IPS DF 6.9 (cell line): ENCODE measurements around the gene KCNJ11.

ENCODE experiments used
- DNase-seq: peaks from one replicate; pipeline ENCODE4 v3.0.0-alpha.2; 2013; ENCODE audit warnings: low read depth, low spot score
- H3K27ac ChIP-seq: one replicate; pipeline ENCODE4 v1.5.1; 2013; ENCODE audit warnings: low read length, control low read depth
- H3K27me3 ChIP-seq: 2 replicates; pipeline ENCODE4 v1.6.1; 2013; ENCODE audit warnings: mild to moderate bottlenecking, low read length; ENCODE audit not compliant: control insufficient read depth, insufficient read depth
- H3K36me3 ChIP-seq: 2 replicates; pipeline ENCODE4 v1.6.1; 2013; ENCODE audit warnings: low read length; ENCODE audit not compliant: control insufficient read depth, insufficient read depth
- H3K4me1 ChIP-seq: 2 replicates; pipeline ENCODE4 v1.6.1; 2013; ENCODE audit warnings: low read length; ENCODE audit not compliant: control insufficient read depth, insufficient read depth
- H3K4me3 ChIP-seq: 2 replicates; pipeline ENCODE4 v1.5.1; 2013; ENCODE audit warnings: mild to moderate bottlenecking, low read length
- H3K9me3 ChIP-seq: 2 replicates; pipeline ENCODE4 v1.6.1; 2013; ENCODE audit warnings: low read length, inconsistent platforms; ENCODE audit not compliant: control insufficient read depth, insufficient read depth
- WGBS: extraction: QIAGEN DNeasy Blood & Tissue Kit; methylation state at CpG from one replicate; pipeline ENCODE4 v1.1.7; 2013; ENCODE audit warnings: mixed read lengths, missing lambda C conversion rate; ENCODE audit not compliant: insufficient read length, insufficient coverage; 5-methylcytosine and 5-hydroxymethylcytosine counted together

KCNJ11 gene

DNA sequence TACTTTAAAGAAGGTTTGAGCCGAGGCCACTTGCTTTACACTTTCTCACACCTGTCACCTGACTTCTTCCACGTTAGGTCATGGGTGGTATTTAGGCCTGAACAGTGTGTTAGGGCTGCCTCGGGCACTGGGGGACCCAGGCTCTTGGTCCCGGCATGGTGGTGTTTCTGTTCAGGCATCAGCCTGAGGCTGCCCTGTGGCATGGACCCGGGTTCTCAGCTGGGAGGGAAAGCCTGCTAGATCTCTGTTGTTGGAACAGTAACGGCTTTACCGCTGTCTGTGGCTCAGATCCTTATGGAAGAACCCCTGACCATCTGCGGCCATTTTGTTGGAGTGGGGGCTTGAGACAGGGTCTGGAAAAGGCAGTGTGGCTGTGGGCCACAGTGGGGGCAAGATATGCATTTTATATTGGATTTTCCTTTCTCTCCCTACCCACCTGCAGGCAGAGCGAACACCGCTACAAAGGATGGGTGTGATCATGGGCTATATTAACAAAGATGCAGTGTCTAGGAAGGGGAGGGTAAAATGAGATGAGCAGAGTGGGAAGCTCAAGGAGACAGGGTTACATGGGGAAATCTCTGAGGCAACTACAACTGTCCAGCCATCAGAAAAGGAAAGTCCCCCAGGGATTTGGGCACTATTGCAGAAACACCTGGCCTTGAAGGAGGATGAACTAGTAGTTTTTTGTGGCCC lies 1.6 kb upstream of the KCNJ11 start:
- Histone ChIP-seq H3K4me3 (no peak overlapping the region), H3K27ac (no peak overlapping the region), H3K9me3 (no peaks in the 10 kb centered on the region), H3K27me3 (no peaks in the 10 kb centered on the region), H3K36me3 (no peaks in the 10 kb centered on the region; the same call in none of the 2 replicates), H3K4me1 (0 out of 2 replicates have a peak, but pooled peaks cover 1% of the 10 kb centered on the region)
- no CpG with 5 or more reads among the region's 10 CpGs for WGBS
- DNase-seq, result no peak

DNA sequence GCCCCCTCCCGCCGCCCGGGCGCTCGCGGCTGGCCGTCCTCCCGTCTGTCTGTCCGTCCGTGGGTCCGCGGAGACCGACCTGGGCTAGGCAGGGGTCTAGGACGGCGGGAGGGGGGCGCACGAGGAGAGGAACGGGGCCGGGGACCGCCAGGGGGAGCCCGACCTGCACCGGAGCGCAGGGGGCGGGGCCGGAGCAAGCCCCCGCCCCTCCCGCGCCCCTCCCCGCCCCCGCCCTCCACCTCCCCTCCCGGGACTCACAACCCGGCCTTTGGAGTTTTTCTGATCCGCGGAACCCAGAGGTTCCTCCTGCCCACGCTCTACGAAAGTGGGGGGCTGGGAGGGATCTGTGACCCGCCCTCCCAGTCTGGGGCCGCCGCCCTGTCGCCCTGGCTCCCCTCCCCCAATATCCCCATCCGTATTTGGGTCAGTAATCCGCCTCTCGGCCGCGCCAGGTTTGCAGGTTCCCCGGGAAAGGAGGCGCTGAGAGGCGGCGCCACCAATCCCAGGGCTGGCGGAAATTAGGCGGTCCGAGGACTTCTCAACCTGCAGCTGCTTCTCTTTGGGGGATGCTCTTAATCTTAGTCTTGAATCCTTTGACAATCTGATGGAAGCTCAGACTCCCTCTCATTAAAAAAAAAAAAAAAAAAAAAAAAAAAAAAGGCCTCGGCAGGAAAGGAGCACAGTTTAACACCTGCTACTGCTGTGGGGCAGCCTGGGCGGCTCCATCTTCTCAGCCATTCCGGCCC lies 925 bp upstream of the KCNJ11 start:
- no peaks in the 10 kb centered on the region for H3K9me3 ChIP-seq
- DNase-seq, result peak; percentile 67
- no peaks in the 10 kb centered on the region; the same call in none of the 2 replicates for H3K36me3 ChIP-seq
- H3K4me1 ChIP-seq, result 0 out of 2 replicates have a peak, but pooled peaks cover 1% of the 10 kb centered on the region
- H3K4me3 ChIP-seq, result peak overlapping the region; percentile 80; the same call in 1 of the 2 replicates
- H3K27me3 ChIP-seq, result no peaks in the 10 kb centered on the region
- WGBS, result no CpG with 5 or more reads among the region's 55 CpGs
- H3K27ac ChIP-seq, result no peak overlapping the region

DNA sequence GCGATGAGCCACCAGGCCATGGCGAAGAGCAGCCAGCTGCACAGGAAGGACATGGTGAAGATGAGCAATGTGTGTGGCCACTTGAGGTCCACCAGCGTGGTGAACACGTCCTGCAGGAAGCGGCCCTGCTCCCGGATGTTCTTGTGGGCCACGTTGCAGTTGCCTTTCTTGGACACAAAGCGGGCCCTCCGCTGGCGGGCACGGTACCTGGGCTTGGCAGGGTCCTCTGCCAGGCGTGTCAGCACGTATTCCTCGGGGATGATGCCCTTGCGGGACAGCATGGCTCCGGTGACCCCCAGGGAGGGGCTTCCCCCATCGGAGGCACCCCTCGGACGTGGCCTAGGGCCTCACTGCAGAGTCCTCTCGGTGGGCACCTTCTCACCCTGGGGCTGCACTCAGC lies 648 bp downstream of the KCNJ11 start:
- DNase-seq, result no peak
- Histone ChIP-seq H3K4me3 (no peak overlapping the region), H3K27ac (no peak overlapping the region), H3K9me3 (no peaks in the 10 kb centered on the region), H3K27me3 (no peaks in the 10 kb centered on the region), H3K36me3 (no peaks in the 10 kb centered on the region; the same call in none of the 2 replicates), H3K4me1 (0 out of 2 replicates have a peak, but pooled peaks cover 1% of the 10 kb centered on the region)
- WGBS, result no CpG with 5 or more reads among the region's 20 CpGs

DNA sequence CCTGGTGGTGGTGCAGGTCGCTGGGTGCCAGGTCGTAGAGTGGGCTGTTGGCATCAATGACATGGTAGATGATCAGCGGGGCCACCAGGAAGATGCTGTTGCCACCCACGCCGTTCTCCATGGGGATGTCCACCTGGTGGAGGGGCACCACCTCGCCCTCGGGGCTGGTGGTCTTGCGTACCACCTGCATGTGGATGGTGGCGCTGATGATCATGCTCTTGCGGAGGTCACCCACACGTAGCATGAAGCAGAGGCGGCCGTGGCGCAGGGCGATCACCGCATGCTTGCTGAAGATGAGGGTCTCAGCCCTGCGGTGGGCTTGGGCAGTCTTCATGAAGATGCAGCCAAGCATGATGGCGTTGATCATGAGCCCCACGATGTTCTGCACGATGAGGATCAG lies 1.2 kb downstream of the KCNJ11 start:
- Histone ChIP-seq H3K4me3 (no peak overlapping the region), H3K4me1 (0 out of 2 replicates have a peak, but pooled peaks cover 1% of the 10 kb centered on the region), H3K27me3 (no peaks in the 10 kb centered on the region), H3K27ac (no peak overlapping the region), H3K9me3 (no peaks in the 10 kb centered on the region), H3K36me3 (no peaks in the 10 kb centered on the region; the same call in none of the 2 replicates)
- DNase-seq, result no peak
- WGBS, result no CpG with 5 or more reads among the region's 20 CpGs

DNA sequence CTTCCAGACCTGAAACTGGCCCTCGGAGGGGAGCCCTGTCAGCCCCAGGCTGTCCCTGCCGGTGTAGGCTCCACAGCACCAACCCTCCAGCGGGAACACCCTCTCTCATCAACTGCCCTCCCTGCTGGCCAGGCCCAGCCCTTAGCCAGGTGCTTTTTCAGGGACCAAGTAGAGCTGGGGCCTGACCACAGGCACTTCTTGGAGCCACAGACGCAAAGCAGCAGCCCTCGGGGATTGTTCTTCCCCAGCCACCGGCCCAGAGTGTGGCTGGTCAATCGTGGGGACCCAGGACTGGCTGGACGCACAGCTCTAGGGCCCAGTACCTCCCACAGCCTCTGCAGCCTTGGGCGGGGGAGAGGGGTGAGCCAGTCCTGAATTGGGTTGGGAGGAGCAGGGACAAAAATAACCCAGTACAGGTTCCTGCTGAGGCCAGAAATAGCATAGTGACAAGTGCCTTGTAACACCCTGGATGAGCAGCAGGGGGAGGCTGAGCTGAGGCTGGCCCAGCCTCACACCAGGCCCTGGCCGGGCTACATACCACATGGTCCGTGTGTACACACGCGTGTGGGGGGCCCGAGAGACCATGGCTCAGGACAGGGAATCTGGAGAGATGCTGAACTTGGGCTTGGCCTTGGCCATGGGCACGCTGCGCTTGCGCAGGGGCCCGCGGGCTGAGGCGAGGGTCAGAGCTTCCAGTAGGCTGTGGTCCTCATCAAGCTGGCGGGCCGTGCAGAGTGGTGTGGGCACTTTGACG lies 2.0 kb downstream of the KCNJ11 start:
- H3K27ac ChIP-seq, result no peak overlapping the region
- DNase-seq, result no peak
- WGBS, result no CpG with 5 or more reads among the region's 23 CpGs

DNA sequence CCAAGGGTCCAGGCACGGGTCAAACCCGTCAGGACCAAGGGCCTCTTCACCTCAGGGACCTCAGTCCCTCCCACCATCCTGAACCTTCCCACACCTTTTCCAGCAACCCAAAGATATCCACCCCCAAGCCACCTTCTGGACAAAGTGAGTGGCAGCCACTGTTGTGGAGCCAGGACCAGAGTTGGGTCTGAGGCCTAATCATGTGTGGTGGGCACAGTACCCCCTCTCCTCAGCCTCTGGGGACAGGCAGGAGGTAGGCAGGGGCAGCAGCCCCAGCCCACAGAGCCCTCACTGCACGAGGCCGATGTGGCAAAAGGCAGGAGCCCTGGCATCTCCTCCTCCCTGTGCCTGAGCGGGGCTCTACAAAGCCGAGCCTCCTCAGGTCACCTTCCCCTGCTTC lies 2.5 kb downstream of the KCNJ11 start:
- H3K27me3 ChIP-seq, result no peaks in the 10 kb centered on the region
- H3K27ac ChIP-seq, result no peak overlapping the region
- no peak for DNase-seq
- no peaks in the 10 kb centered on the region; the same call in none of the 2 replicates for H3K36me3 ChIP-seq
- no peak overlapping the region for H3K4me3 ChIP-seq
- H3K4me1 ChIP-seq, result 0 out of 2 replicates have a peak, but pooled peaks cover 1% of the 10 kb centered on the region
- H3K9me3 ChIP-seq, result no peaks in the 10 kb centered on the region
- WGBS, result no CpG with 5 or more reads among the region's 6 CpGs

More for the DNA sequence above, 2.0 kb downstream of the KCNJ11 start:
- Histone ChIP-seq H3K4me1 (0 out of 2 replicates have a peak, but pooled peaks cover 1% of the 10 kb centered on the region), H3K36me3 (no peaks in the 10 kb centered on the region; the same call in none of the 2 replicates), H3K9me3 (no peaks in the 10 kb centered on the region), H3K4me3 (no peak overlapping the region), H3K27me3 (no peaks in the 10 kb centered on the region)

DNA sequence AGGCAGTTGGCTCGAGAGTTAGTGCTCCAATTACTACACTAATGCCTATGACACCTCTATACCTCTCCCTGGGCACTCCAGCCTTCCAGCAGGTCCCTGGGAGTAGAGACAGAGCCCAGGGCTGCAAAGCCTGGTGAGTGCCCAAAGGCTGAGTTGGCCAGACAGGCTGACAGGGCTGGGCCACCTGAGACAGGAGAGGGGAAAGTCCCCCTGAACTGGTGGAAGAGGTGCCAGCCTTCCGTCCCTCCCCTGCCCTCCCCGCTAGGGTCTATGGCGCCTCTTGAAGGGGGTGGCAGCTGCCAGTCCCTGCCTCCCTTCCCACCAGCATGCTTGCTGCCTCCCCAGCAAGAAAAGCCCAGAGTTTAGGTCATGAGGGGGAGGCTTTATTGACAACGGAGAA lies 3.0 kb downstream of the KCNJ11 start:
- 0 out of 2 replicates have a peak, but pooled peaks cover 1% of the 10 kb centered on the region for H3K4me1 ChIP-seq
- H3K36me3 ChIP-seq, result no peaks in the 10 kb centered on the region; the same call in none of the 2 replicates
- H3K27ac ChIP-seq, result no peak overlapping the region
- no CpG with 5 or more reads among the region's 5 CpGs for WGBS
- no peak for DNase-seq
- no peaks in the 10 kb centered on the region for H3K9me3 ChIP-seq
- H3K4me3 ChIP-seq, result no peak overlapping the region
- no peaks in the 10 kb centered on the region for H3K27me3 ChIP-seq

DNA sequence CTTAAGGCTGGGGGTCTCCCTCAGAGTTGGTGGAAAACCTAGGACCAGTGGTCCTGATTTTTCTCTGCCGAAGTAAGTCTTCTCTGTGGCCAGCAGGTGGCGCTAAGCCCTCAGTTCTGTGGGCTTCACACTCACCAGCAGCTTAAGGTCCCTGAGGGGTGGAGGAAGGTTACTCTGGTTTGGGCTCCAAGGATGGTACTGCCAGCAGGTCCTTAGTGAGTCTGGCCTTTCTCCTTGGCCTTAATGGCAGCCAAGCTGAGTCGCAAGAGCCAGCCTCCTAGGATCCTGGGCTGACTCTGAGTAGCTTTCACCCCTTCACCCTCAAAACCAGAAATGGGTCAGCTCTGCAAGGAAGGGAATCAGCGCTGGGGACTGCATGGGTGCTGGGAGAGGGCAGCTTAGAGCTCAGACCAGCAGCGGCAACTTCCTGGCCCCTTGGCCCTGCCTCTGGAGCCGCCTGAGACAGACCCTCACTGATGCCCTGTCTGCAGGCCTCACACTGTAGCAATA lies 4.4 kb downstream of the KCNJ11 start:
- 0 out of 2 replicates have a peak, but pooled peaks cover 1% of the 10 kb centered on the region for H3K4me1 ChIP-seq
- no peak overlapping the region for H3K4me3 ChIP-seq
- H3K9me3 ChIP-seq, result no peaks in the 10 kb centered on the region
- DNase-seq, result peak; percentile 80
- H3K27me3 ChIP-seq, result no peaks in the 10 kb centered on the region
- H3K27ac ChIP-seq, result no peak overlapping the region
- no CpG with 5 or more reads among the region's 6 CpGs for WGBS
- no peaks in the 10 kb centered on the region; the same call in none of the 2 replicates for H3K36me3 ChIP-seq

DNA sequence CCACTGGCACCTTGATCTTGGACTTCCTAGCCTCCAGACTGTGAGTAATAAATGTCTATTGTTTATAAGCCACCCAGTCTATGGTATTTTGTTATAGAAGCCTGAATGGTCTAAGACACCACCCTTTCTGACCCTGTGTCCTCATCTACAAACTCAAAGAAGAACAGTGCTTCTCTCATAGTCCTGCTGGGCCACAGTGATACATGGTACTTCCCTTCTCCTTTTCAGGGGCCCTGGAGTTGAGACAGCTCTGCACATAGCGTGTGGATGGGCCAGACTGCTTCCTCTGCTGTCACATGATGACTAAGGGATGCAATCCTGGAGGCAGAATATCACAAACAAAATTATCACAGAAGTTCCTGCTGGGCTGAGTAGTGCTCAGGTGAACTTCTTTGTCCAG lies 5.0 kb downstream of the KCNJ11 start:
- Histone ChIP-seq H3K4me3 (no peak overlapping the region), H3K4me1 (0 out of 2 replicates have a peak, but pooled peaks cover 1% of the 10 kb centered on the region), H3K9me3 (peaks cover under 1% of the 10 kb centered on the region; the same call in 1 of the 2 replicates), H3K36me3 (no peaks in the 10 kb centered on the region; the same call in none of the 2 replicates), H3K27ac (no peak overlapping the region), H3K27me3 (no peaks in the 10 kb centered on the region)
- WGBS, result no CpG with 5 or more reads among the region's 1 CpG
- no peak for DNase-seq
